NCI-H1694 (cell line): ENCODE measurements around the gene MID2.
"Not testable (repeated sequence)": the region's sequence is repeated elsewhere in the genome, so short reads cannot be mapped to it uniquely, and the experiment has no call there.

Experiments
- DNase-seq: peaks from one replicate; lab custom pipeline; 2025; lab: John Stamatoyannopoulos, UW

MID2 gene, protein sequence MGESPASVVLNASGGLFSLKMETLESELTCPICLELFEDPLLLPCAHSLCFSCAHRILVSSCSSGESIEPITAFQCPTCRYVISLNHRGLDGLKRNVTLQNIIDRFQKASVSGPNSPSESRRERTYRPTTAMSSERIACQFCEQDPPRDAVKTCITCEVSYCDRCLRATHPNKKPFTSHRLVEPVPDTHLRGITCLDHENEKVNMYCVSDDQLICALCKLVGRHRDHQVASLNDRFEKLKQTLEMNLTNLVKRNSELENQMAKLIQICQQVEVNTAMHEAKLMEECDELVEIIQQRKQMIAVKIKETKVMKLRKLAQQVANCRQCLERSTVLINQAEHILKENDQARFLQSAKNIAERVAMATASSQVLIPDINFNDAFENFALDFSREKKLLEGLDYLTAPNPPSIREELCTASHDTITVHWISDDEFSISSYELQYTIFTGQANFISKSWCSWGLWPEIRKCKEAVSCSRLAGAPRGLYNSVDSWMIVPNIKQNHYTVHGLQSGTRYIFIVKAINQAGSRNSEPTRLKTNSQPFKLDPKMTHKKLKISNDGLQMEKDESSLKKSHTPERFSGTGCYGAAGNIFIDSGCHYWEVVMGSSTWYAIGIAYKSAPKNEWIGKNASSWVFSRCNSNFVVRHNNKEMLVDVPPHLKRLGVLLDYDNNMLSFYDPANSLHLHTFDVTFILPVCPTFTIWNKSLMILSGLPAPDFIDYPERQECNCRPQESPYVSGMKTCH

DNA sequence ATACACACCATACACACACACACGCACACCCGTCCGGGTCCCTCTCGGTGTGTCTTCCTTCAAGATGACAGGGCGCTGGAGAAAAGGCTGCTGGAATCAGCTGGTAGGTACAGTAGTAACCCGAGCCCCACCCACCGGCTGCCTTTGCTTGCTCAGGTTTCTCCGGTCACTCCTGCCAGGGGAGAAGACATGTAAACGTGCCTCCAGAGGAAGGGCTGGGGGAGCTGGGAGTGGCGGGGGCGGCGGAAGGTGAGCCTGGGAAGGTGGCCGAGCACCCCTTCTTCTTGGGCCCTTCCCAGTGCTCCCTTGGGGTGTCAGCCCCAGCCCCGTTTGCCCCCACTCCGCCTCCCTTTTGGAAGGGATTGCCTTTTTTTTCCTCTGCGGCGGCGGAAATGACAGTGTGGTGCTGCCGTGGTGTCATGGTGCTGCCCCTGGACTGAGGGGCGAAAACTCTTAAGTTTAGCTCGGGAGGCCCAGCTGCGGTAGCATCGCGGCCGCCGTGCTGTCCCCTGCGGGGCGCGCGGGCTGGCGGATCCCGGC lies at the start of gene MID2:
TSS of gene MID2 (plus strand) at position 169 of the 540 bp plus-strand sequence. CDS start 561 bp downstream, outside the sequence.
- no peak for DNase-seq

DNA sequence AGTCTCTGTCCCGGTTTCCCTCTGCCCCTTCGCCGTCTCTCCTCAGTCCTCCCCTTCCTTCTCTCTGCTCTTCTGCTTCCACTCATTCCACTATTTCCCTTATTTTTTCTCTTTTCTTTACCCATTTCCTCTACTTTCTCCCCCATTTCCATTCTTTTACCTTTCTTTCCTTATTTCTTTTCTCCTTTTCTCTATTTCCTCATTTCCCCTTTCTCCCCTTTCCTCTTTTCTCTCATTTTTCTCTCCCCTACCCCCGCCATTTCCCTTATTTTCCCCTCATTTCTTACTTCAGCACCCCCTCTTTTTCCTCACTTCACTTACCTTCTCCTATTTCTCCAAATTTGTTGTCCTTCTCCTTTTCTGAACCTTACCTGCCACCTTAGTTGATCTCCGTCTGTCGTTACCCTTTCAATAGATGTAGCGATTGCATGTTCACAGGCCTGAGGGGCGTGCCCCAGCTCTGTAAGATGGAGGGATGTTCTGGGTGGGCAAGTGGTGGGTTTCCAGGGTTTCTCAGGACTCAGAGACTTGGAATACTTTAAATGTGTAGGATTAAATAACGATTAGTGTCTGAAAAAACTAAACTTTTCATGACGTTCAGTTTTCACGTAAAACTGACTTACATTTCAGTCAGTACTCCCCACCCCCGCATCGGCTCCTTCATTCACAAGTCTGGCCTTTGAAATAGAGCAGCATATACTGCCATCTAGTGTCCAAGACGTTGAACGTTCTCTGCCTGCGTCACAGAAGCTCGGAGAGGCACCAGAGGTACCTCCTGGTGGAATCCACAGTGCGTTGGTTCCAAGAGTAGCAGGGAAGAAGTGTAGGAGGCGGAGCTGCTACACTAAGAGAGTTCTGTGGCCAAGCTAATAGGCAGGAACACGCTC lies 48.8 kb upstream of the MID2 start:
- peak; percentile 80 for DNase-seq

DNA sequence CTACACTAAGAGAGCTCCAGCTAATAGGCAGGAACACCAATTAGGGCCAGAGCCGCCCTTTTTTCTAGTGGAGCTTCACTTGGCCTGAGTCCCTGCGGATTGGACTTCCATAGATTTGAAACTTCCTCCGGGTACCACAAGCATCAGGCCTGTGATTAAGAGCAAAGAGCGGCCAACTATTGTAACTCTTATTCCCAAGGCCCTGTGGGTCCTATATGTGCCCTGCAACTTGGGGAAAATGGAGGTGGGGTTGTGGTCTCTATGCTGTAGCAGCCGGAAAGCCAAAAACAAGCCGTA lies 48.2 kb upstream of the MID2 start, which contains the start of gene NCBP2L:
TSS of gene NCBP2L (plus strand) at position 198 of the 297 bp plus-strand sequence. CDS start 16,488 bp downstream, outside the sequence.
- DNase-seq, result no peak

DNA sequence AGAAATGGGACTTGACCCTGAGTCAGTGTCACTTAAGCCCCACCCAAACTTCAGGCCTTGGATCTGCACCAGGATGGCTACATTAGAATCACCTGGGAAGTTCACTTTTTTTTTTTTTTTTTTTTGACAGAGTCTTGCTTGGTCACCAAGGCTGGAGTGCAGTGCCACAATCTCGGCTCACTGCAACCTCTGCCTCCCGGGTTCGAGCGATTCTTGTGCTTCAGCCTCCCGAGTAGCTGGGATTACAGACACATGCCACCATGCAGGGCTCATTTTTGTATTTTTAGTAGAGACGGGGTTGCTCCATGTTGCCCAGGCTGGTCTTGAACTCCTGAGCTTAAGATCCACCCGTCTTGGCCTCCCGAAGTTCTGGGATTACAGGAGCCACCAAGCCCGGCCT lies 45.1 kb upstream of the MID2 start:
- no peak for DNase-seq

DNA sequence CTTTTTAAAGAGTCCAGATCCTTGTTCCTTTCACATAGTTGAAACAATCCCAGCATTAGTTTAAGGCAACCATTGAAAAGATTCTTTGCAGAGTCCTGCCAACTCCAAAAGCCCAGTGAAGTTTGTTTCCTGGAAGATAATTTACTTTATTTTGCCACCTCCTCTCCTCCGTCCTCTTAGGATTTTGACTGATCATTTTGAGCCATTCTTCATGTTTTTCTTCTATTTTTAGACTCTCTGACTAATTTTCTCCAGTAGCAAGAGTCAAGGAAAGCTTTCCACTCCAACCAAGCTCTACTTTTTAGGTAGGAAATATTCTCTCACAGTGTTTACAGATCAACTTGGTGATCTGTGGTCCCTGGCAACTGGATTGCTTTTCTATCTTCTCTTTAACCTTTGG lies 37.8 kb upstream of the MID2 start:
- DNase-seq, result no peak

DNA sequence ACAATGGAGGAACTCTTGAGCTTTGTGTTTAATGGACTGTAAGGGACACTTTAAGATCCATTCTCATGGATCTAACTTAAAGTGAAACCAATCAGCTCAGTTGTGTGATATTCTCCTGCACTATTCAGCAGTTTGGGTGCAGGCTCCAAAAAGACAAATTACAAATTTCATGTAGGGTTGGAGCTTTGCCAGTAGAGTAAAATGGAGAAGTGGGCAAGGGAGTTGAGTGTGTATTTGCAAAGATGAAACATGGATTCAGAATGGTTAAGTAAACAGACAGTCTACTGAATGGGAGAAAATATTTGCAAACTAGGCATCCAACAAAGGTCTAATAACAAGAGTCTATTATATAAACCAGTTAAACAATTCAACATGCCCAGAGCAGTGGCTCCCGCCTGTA lies 21.2 kb upstream of the MID2 start:
- no peak for DNase-seq

DNA sequence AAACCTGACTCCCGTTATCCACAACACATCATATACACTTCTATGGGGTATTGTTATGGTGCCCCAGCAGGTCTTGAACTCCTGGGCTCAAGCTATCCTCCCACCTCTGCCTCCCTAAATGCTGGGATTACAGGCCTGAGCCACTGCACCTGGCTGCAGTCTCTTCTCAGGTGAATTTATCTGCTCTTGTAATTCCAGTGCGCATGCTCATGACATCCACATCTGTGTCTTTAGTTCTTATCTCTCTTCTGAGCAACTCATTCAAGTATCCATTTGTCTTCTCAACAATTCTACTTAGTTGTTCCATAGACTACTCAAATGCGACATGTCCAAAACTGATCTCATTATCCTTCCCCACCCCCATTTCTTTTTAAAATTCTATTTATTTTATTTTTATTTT lies 20.5 kb upstream of the MID2 start:
- DNase-seq, result no peak

DNA sequence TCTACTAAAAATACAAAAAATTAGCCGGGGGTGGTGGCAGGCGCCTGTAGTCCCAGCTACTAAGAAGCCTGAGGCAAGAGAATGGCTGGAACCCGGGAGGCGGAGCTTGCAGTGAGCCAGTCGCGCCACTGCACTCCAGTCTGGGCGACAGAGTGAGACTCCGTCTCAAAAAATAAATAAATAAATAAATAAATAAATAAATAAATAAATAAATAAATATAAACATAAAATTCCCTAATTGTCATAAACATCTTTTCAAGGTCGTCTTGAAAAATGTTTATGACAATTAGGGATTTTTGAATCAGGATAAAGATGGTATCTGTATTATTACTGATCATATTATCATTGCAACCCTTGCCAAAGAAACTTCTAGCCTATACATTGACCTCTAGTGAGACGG lies 15.6 kb upstream of the MID2 start:
- DNase-seq, result not testable (repeated sequence)

DNA sequence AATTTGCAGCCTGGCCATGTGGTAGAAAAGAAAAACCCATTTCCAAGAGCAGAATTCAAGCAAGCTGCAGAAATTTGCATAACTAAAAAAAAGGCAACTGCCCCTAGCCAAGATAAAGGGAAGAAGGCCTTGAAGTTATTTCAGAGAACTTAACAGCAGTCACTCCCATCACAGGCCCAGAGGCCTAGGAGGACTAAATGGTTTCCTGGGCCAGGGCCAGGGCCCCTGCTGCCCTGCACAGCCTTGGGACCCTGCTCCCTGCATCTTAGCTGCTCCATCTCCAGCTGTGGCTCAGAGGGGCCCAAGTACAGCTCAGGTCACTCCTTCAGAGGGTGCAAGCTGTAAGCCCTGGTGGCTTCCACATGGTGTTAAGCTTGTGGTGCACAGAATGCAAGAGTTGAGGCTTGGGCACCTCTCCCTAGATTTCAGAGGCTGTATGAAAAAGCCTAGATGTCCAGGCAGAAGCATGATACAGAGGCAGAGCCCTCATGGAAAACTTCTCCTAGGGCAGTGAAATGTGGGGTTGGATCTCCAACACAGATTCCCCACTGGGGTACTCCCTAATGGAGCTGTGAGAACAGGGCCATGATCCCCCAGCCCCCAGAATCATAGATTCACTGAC lies 6.7 kb upstream of the MID2 start:
- no peak for DNase-seq

DNA sequence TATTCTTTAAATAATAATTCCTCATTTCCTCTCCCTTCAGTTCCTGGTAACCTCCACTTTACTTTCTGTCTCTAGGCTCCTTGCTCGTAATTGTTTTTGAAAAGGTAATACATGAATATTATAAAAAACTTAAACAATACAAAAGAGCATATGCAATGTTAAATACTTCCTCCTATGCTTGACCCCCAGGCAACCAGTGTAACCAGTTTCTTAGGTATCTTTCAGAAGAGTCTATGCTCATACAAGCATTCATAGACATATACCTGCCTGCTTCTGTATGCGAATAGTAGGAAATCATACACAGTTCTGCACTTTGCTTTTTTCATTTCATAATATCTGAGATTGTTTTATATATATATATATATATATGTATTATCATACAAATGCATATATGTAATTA lies 2.6 kb upstream of the MID2 start:
- DNase-seq, result no peak

DNA sequence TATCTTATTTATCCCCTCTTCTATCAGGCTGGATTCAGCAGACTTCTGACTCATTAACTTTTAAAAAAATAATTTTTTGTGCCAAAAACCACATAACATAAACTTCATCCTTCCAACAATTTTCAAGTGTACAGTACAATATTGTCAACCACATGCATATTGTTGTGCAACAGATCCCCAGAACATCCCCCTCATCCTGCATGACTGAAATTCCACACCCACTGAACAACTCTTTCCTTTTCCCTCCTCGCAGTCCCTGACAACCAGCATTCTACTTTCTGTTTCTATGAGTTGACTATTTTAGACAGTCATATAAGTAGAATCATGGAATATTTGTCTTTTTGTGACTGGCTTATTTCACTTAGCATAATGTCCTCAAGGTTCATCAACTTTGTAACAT lies 2.2 kb upstream of the MID2 start:
- no peak for DNase-seq

DNA sequence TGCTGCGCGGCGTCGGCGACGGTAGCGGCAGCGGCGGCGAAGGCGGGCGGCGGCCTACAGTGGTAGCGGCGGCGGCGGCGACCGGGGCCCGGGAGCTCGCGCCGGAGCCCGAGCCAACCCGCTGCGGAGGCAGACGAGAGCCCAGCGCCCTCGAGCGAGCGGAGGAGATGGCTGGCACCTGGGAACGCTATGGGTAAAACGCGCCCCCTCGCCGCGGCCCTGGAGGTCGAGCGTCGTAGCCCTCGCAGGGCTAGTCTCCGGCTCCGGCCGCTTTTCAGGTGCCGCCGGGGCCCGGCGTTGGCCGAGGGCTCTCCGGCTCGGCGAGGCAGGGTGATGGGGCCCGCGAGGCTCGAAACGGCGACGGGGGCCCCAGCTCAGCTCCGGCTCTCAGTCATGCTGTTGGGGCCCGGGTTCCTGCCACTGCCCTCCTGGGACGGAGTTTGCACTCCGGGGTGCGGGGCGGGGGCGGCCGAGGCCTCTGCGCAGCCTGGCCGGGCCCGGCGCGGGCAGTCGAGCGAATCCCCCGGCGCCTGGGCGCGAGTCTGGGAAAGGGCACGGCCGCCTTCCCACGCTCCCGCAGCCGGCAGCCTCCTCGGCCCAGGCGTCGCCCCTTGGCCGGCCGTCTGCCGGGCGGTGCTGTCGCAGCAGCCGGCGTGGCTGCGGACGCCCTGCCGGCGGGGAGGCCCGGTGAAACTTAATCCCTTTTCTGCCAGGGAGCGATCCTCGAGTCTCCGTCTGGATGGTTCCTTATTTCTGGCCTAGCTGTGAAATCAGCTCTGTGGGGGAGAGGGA lies 768 bp downstream of the MID2 start:
- DNase-seq, result no peak

DNA sequence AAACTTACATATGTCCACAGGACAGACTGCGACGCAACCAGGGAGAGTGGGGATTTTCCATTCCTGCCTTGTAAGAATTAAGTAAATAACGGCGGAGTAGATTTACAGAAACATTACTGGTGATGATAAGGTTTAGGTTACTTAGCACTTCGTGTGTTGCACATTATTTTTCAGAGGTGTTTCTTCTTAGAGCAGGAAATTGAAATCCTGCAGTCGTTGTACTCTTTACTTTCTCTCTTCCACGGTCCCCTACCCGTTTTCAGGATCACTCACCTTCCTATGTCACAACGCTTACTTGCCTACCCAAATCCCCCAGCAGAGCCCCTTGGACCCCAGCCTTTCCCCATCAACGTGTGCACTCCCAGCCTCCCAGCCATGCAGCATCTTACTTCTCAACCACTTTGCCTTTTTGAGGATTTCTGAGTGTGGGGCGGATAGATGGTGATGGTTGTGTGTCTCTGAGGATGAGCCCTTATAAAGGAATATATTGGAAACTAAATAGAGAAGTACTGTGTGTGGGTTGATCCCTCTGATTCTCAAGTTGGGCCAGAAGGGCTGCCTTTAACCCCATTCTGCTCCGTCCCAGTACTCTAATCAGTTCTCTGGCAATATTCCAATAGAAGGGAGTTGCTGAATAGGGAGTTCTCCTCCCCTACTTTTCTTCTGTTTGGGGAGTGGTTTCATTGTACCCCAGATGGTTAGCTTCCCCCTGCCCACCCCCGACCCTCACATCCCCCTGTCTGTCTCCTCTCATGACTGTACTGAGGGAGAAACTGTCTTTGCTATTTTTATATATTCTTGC lies 1.6 kb downstream of the MID2 start:
- no peak for DNase-seq

DNA sequence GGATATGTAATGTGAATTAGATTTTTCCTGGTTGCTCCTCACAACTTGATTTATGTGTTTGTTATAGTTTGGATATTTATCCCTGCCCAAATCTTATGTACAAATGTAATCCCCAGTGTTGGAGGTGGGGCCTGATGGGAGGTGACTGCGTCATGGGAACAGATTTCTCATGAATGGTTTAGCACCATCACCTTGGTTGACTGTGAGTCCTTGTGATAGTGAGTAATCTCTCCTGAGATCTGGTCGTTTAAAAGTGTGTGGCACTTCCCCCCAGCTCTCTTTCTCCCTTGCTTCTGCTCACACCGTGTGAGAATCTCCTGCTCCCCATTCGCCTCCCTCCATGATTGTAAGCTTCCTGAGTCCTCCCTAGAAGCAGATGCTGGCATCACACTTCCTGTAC lies 2.2 kb downstream of the MID2 start:
- no peak for DNase-seq

DNA sequence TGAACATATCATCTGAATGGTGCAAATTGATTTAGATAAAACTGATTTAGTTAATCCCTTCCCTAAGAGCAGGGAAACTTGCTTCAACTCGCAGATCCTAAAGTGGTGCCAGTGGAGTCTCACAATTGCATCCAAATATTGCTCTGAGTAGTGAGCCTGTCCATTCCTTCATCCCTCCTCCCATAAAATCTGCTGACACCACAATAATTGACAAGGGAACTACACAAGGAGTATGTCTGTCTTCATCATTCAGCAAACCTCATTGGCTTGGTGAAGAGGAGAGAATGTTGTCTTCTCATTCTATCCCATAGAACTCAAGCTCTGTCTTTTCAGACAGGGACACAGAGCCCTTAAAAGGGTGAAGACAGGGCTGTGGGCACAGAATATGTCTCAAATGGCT lies 4.2 kb downstream of the MID2 start:
- no peak for DNase-seq

DNA sequence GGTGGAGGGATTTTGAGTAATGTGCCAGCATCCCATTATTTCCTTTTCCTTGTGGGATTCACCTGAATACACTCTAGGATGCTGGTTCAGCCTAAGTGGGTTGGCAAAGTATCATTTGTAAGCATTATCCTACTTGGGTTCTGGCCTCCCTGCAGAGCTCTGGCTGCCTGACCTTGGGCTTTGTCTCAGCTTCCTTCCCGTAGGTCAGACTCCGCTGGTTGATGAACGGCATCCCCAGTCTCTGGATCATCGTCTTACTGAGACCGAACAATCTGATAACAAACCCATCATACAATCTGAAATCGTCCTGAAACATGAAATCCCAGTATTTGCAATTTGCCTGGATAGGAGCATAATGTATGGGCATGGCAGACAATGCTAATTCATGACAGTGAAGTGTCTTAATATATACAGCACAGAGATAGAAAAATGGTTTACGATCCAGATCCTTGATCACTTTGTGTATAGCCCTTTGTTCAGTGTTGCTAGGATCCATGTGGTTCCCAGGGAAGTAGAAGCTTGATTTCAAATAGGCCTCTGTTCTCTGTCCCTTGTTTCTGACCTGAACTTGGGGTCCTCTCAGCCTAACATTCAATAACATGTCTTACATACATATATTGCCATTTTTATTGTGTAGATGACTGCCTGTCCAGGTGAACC lies 5.5 kb downstream of the MID2 start:
- no peak for DNase-seq

DNA sequence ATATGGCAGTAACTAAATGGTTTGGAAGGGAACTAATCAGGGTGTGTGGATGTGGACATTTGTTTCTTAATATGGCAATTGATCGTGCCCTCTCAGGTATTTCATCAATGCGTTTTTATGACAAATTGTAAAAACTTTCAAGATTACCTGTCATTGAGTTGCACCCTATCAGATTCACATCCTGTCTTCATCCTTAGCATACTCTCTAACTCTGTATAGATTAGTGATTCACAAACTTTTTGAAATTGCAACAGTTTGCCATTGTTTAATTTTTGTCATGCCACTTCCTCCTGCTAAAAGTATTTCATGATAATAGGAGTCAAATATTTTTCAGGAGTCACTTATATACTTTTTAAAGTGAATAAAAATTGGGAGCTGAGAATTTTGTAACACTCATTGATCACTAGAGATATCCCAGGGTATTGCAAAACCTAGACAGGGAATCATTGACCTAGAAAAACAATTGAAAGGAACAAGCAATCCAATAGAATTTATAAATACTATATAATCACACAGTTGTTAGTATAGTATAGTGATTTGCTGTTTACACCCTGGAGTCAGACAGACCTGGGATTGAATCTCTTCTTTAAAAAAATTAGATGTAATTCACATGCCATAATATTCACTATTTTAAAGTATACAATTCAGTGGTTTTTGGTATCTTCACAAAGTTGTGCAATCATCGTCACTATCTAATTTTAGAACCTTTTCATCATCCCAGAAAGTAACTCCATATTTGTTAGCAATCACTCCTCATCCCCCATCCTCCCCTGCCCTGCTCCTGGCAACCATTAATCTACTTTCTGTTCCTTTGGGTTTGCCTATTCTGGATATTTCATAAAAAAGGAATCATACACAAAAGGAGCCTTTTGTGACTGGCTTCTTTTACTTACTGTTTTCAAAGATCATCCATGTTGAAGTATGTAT lies 8.9 kb downstream of the MID2 start:
- no peak for DNase-seq

DNA sequence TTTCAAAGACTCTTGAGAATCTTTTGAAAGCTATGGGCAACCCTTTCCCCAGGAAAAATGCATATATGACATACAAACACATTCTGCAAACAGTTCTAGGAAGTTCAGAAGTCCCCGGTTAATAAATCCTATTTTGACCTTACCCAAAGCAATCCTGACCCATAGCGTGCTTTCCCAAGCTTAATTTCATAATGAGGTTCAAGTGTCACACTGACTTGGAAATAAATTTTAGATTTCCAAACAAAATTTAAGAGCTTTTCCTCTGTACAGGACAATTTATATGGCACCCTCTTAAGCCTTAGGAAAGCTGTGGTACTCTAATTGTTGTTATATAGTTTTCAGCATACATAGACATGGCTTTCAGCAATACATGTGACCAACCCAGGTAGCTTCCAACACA lies 11.3 kb downstream of the MID2 start:
- no peak for DNase-seq

DNA sequence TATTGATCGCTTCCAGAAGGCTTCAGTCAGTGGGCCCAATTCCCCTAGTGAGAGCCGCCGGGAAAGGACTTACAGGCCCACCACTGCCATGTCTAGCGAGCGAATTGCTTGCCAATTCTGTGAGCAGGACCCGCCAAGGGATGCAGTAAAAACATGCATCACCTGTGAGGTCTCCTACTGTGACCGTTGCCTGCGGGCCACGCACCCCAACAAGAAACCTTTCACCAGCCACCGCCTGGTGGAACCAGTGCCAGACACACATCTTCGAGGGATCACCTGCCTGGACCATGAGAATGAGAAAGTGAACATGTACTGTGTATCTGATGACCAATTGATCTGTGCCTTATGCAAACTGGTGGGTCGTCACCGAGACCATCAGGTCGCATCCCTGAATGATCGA lies 15.3 kb downstream of the MID2 start:
- no peak for DNase-seq
